GM19438 (cell line): ENCODE data around the gene VEGFA.

Experiments
- ATAC-seq: cut with Tn5 transposase; IDR thresholded peaks from one replicate; pipeline ENCODE4 v1.9.1; 2021; ENCODE audit warnings: low read depth; ENCODE audit not compliant: unreplicated experiment

VEGFA gene

GRCh38 chr6:43738877-43739641, 31.0 kb upstream of the VEGFA start:
- ATAC-seq, result no peak

- no peak for ATAC-seq
Measured at GRCh38 chr6:43739642-43740091, 30.3 kb upstream of the VEGFA start.

- ATAC-seq, result no peak
Measured at GRCh38 chr6:43740321-43740960, 29.6 kb upstream of the VEGFA start.

GRCh38 chr6:43740961-43741764, 28.8 kb upstream of the VEGFA start:
- ATAC-seq, result no peak

- no peak for ATAC-seq
Measured at GRCh38 chr6:43741829-43742228, 28.2 kb upstream of the VEGFA start.

GRCh38 chr6:43742285-43742684, 27.7 kb upstream of the VEGFA start:
- ATAC-seq, result no peak

GRCh38 chr6:43742931-43743632, 26.9 kb upstream of the VEGFA start:
- no peak for ATAC-seq

GRCh38 chr6:43743682-43744381, 26.2 kb upstream of the VEGFA start:
- no peak for ATAC-seq

GRCh38 chr6:43744491-43744890, 25.5 kb upstream of the VEGFA start:
- ATAC-seq, result no peak

- ATAC-seq, result no peak
Measured at GRCh38 chr6:43744931-43745727, 24.9 kb upstream of the VEGFA start.

GRCh38 chr6:43746071-43746470, 23.9 kb upstream of the VEGFA start:
- no peak for ATAC-seq

GRCh38 chr6:43746613-43747102, 23.4 kb upstream of the VEGFA start:
- no peak for ATAC-seq

GRCh38 chr6:43747784-43748183, 22.2 kb upstream of the VEGFA start:
- no peak for ATAC-seq

- ATAC-seq, result no peak
Measured at GRCh38 chr6:43748765-43749164, 21.2 kb upstream of the VEGFA start.

- ATAC-seq, result no peak
Measured at GRCh38 chr6:43749461-43749860, 20.6 kb upstream of the VEGFA start.

GRCh38 chr6:43750622-43751021, 19.4 kb upstream of the VEGFA start:
- ATAC-seq, result no peak

GRCh38 chr6:43753570-43754183, 16.3 kb upstream of the VEGFA start:
- ATAC-seq, result no peak

GRCh38 chr6:43757966-43758616, 11.9 kb upstream of the VEGFA start:
- ATAC-seq, result no peak
